Measurements from ENCODE around the gene TTC4. TPM values are rescaled to one million over a fixed set of nuclear protein-coding genes. Genes with fewer than 3 reads are reported as not detected.

The TTC4 gene
- total RNA-seq, 2 experiments from 2014 or later: 24.3 to 26.1 TPM

GRCh38 chr1:54748094-54748835 lies 32.6 kb downstream of the TTC4 start:
- no peaks in the 10 kb centered on the region for H3K9me2 ChIP-seq (ENCODE audit: insufficient read depth, low read length)
- H4K20me1 ChIP-seq (ENCODE audit: insufficient read depth, low read length): no peaks in the 10 kb centered on the region; the same call in 1 of the 2 replicates
- H3K4me3 ChIP-seq (ENCODE audit: low read depth, low read length, poor library complexity, severe bottlenecking): no peak overlapping the region
- CTCF ChIA-PET (ENCODE audit: unreplicated experiment): no interaction called here
- DNase-seq (ENCODE audit: low spot score): no peak
- H3K9me3 ChIP-seq (ENCODE audit: low read length): no peaks in the 10 kb centered on the region
- no TSS peak for BruUV-seq (replicated peaks)
- H3K36me3 ChIP-seq (ENCODE audit: insufficient read depth, low read length): peaks cover 6% of the 10 kb centered on the region; the same call in 1 of the 2 replicates
- no peak for TF ChIP-seq EZH2phosphoT487 (IDR thresholded peaks at IDR 0.05; ENCODE audit: borderline replicate concordance, low read depth, low read length)
- no peak for TF ChIP-seq CTCF (conservative IDR thresholded peaks at IDR 0.05; ENCODE audit: low read length)
- intact Hi-C loops (cut with micrococcal nuclease; ENCODE audit: unreplicated experiment): no loop called here
- no peaks in the 10 kb centered on the region for H3K79me2 ChIP-seq (ENCODE audit: insufficient read depth, low read depth, low read length)
- POLR2A ChIA-PET: no interaction called here
- H3K4me1 ChIP-seq (ENCODE audit: insufficient read depth, low read length, poor library complexity, severe bottlenecking): no peaks in the 10 kb centered on the region
- H3K27ac ChIP-seq (ENCODE audit: low read depth, low read length, poor library complexity, severe bottlenecking): no peak overlapping the region
- no peak overlapping the region for H3K4me2 ChIP-seq (ENCODE audit: low read length)
- no peak overlapping the region for H2AFZ ChIP-seq (ENCODE audit: low read length)

- no peaks in the 10 kb centered on the region for H3K9me2 ChIP-seq (ENCODE audit: insufficient read depth, low read length)
- no peak overlapping the region for H3K4me2 ChIP-seq (ENCODE audit: low read length)
- CTCF ChIA-PET (ENCODE audit: unreplicated experiment): no interaction called here
- no peak overlapping the region for H3K27ac ChIP-seq (ENCODE audit: low read depth, low read length, poor library complexity, severe bottlenecking)
- no TSS peak for BruUV-seq (replicated peaks)
- H3K4me1 ChIP-seq (ENCODE audit: insufficient read depth, low read length, poor library complexity, severe bottlenecking): no peaks in the 10 kb centered on the region
- DNase-seq (ENCODE audit: low spot score): no peak
- no peaks in the 10 kb centered on the region; the same call in 1 of the 2 replicates for H4K20me1 ChIP-seq (ENCODE audit: insufficient read depth, low read length)
- TF ChIP-seq EZH2phosphoT487 (IDR thresholded peaks at IDR 0.05; ENCODE audit: borderline replicate concordance, low read depth, low read length) (no peak), CTCF (conservative IDR thresholded peaks at IDR 0.05; ENCODE audit: low read length) (no peak)
- intact Hi-C loops (cut with micrococcal nuclease; ENCODE audit: unreplicated experiment): no loop called here
- no peaks in the 10 kb centered on the region for H3K79me2 ChIP-seq (ENCODE audit: insufficient read depth, low read depth, low read length)
- H2AFZ ChIP-seq (ENCODE audit: low read length): no peak overlapping the region
- H3K9me3 ChIP-seq (ENCODE audit: low read length): no peaks in the 10 kb centered on the region
- no peaks in the 10 kb centered on the region for H3K36me3 ChIP-seq (ENCODE audit: insufficient read depth, low read length)
- POLR2A ChIA-PET: interaction anchor here (0.7 to 1.1 kb wide), 2 partner anchors 16 to 22 kb away, joined by 3 to 5 read pairs; no protein-coding TSS in a partner anchor
- no peak overlapping the region for H3K4me3 ChIP-seq (ENCODE audit: low read depth, low read length, poor library complexity, severe bottlenecking)
Measured at GRCh38 chr1:54750596-54750995, 34.9 kb downstream of the TTC4 start.

GRCh38 chr1:54751426-54751825 lies 35.8 kb downstream of the TTC4 start:
- Histone ChIP-seq H3K9me3 (ENCODE audit: low read length) (no peaks in the 10 kb centered on the region), H3K4me3 (ENCODE audit: low read depth, low read length, poor library complexity, severe bottlenecking) (no peak overlapping the region), H3K9me2 (ENCODE audit: insufficient read depth, low read length) (no peaks in the 10 kb centered on the region), H3K4me2 (ENCODE audit: low read length) (no peak overlapping the region), H3K4me1 (ENCODE audit: insufficient read depth, low read length, poor library complexity, severe bottlenecking) (no peaks in the 10 kb centered on the region), H2AFZ (ENCODE audit: low read length) (no peak overlapping the region), H3K79me2 (ENCODE audit: insufficient read depth, low read depth, low read length) (no peaks in the 10 kb centered on the region), H3K27ac (ENCODE audit: low read depth, low read length, poor library complexity, severe bottlenecking) (no peak overlapping the region), H3K36me3 (ENCODE audit: insufficient read depth, low read length) (no peaks in the 10 kb centered on the region), H4K20me1 (ENCODE audit: insufficient read depth, low read length) (no peaks in the 10 kb centered on the region; the same call in 1 of the 2 replicates)
- TF ChIP-seq EZH2phosphoT487 (IDR thresholded peaks at IDR 0.05; ENCODE audit: borderline replicate concordance, low read depth, low read length): no peak
- no peak for TF ChIP-seq CTCF (conservative IDR thresholded peaks at IDR 0.05; ENCODE audit: low read length)
- POLR2A ChIA-PET: no interaction called here
- no TSS peak for BruUV-seq (replicated peaks)
- CTCF ChIA-PET (ENCODE audit: unreplicated experiment): no interaction called here
- intact Hi-C loops (cut with micrococcal nuclease; ENCODE audit: unreplicated experiment): no loop called here
- no peak for DNase-seq (ENCODE audit: low spot score)

All from OCI-LY7 (cell line).